ENCODE data around the gene TSPAN19. TPM values are rescaled to one million over a fixed set of nuclear protein-coding genes. Genes with fewer than 3 reads are reported as not detected.

The TSPAN19 gene
- polyA plus RNA-seq, 1 of the 3 experiments (the other 2 are of a cell fraction), result 0.05 TPM

GRCh38 chr12:85002778-85003296 is 33.2 kb downstream of the TSPAN19 start:
- TF ChIP-seq NFIC (IDR thresholded peaks at IDR 0.05; ENCODE audit: borderline replicate concordance) (no peak), USF1 (IDR thresholded peaks at IDR 0.05; ENCODE audit: borderline replicate concordance, low read depth) (no peak), MEF2A (IDR thresholded peaks at IDR 0.05; ENCODE audit: borderline replicate concordance, low read depth) (no peak), PBX3 (IDR thresholded peaks at IDR 0.05) (no peak), SIN3A (IDR thresholded peaks at IDR 0.05; ENCODE audit: borderline replicate concordance, low read depth, low read length) (no peak), RFX5 (IDR thresholded peaks at IDR 0.05; ENCODE audit: low read length) (no peak), RCOR1 (IDR thresholded peaks at IDR 0.05; ENCODE audit: low read length) (no peak), CHD2 (IDR thresholded peaks at IDR 0.05; ENCODE audit: low read length, partially characterized antibody) (no peak), FOSL2 (IDR thresholded peaks at IDR 0.05; ENCODE audit: borderline replicate concordance, low read depth) (no peak)
- POLR2A ChIA-PET, result no interaction called here
- H3K9me2 ChIP-seq, result no peaks in the 10 kb centered on the region
- no peaks in the 10 kb centered on the region for H3K9me3 ChIP-seq
- no peaks in the 10 kb centered on the region for H3K36me3 ChIP-seq (replicated peaks in 1 of 2; ENCODE audit: control insufficient read depth in 1 of 2, insufficient read depth in 2 of 2, low read length in 1 of 2)
- CTCF ChIA-PET, result interaction anchor here (2.4 kb wide), 1 partner anchor 128 kb away, joined by 6 read pairs; no protein-coding TSS in a partner anchor
- 66% methylated on average over 3 of the region's 3 CpGs for WGBS (ENCODE audit: low lambda C conversion rate)
- H3K9ac ChIP-seq, result no peak overlapping the region
- no peak overlapping the region for H3K4me3 ChIP-seq (ENCODE audit: low read depth in 2 of 2, low read length in 1 of 2)
- H2AFZ ChIP-seq (ENCODE audit: low read depth), result no peak overlapping the region
- no peak overlapping the region for H3K4me2 ChIP-seq
- no peaks in the 10 kb centered on the region for H3K4me1 ChIP-seq (ENCODE audit: control insufficient read depth in 1 of 2, insufficient read depth in 2 of 2, low read depth in 1 of 2, low read length in 1 of 2)
- H3F3A ChIP-seq (replicated peaks; ENCODE audit: insufficient read depth), result no peaks in the 10 kb centered on the region
- DNase-seq, result no peak
- H3K79me2 ChIP-seq (ENCODE audit: insufficient read depth), result no peaks in the 10 kb centered on the region
- H4K20me1 ChIP-seq (ENCODE audit: insufficient read depth), result no peaks in the 10 kb centered on the region
- H3K27ac ChIP-seq (ENCODE audit: low read depth in 2 of 2, low read length in 1 of 2), result no peak overlapping the region
- H3K27me3 ChIP-seq (ENCODE audit: insufficient read depth), result no peaks in the 10 kb centered on the region

- DNase-seq, result no peak
- Histone ChIP-seq H4K20me1 (ENCODE audit: insufficient read depth) (no peaks in the 10 kb centered on the region), H3K4me3 (ENCODE audit: low read depth in 2 of 2, low read length in 1 of 2) (no peak overlapping the region), H2AFZ (ENCODE audit: low read depth) (no peak overlapping the region), H3K9me3 (no peaks in the 10 kb centered on the region), H3K27me3 (ENCODE audit: insufficient read depth) (no peaks in the 10 kb centered on the region), H3K27ac (ENCODE audit: low read depth in 2 of 2, low read length in 1 of 2) (no peak overlapping the region), H3K9me2 (no peaks in the 10 kb centered on the region), H3K4me1 (ENCODE audit: control insufficient read depth in 1 of 2, insufficient read depth in 2 of 2, low read depth in 1 of 2, low read length in 1 of 2) (no peaks in the 10 kb centered on the region), H3K4me2 (no peak overlapping the region), H3K79me2 (ENCODE audit: insufficient read depth) (no peaks in the 10 kb centered on the region), H3K36me3 (replicated peaks in 1 of 2; ENCODE audit: control insufficient read depth in 1 of 2, insufficient read depth in 2 of 2, low read length in 1 of 2) (no peaks in the 10 kb centered on the region), H3F3A (replicated peaks; ENCODE audit: insufficient read depth) (no peaks in the 10 kb centered on the region), H3K9ac (no peak overlapping the region)
- 30% methylated on average over 2 of the region's 2 CpGs for WGBS (ENCODE audit: low lambda C conversion rate)
- TF ChIP-seq EZH2phosphoT487 (IDR thresholded peaks at IDR 0.05; ENCODE audit: borderline replicate concordance, low read depth) (no peak), NFIC (IDR thresholded peaks at IDR 0.05; ENCODE audit: borderline replicate concordance) (no peak), TAF1 (IDR thresholded peaks at IDR 0.05; ENCODE audit: borderline replicate concordance, low read depth, low read length) (no peak), MEF2A (IDR thresholded peaks at IDR 0.05; ENCODE audit: borderline replicate concordance, low read depth) (no peak), CHD2 (IDR thresholded peaks at IDR 0.05; ENCODE audit: low read length, partially characterized antibody) (no peak)
- POLR2A ChIA-PET, result no interaction called here
- CTCF ChIA-PET, result interaction anchor here (1.3 kb wide), 1 partner anchor 11 kb away, joined by 3 read pairs; no protein-coding TSS in a partner anchor
Measured at GRCh38 chr12:85000729-85001128, 35.3 kb downstream of the TSPAN19 start.

All from SK-N-SH (cell line).